HG03565 (cell line): ENCODE results near the gene IDH2.

ENCODE experiments used
- ATAC-seq: cut with Tn5 transposase; IDR thresholded peaks from one replicate; pipeline ENCODE4 v1.9.1; 2021; ENCODE audit warnings: mild to moderate bottlenecking, moderate library complexity; ENCODE audit not compliant: unreplicated experiment

Gene IDH2

DNA sequence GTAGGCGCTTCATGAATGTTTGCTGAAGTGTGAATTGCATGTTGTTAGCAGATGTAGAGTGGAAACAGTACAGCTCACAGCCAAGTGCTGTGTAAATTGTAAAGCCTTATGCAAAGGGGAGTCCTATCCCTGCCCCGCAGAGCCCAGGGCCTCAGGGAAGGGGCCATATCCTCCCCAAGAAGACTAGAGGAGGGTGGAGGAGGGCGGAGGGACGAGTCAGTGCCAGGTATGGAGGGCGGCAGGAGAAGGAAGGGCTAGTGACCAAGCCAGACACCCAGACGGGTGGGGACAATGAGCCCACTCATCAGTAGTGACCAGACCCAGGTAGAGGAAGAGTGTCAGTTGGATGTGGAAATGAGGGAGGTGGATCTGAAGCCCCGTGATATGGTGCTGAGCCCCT lies 56.0 kb downstream of the IDH2 start:
- ATAC-seq: no peak

GRCh38 chr15:90044916-90045371 lies 57.3 kb downstream of the IDH2 start:
- ATAC-seq: no peak

- ATAC-seq: no peak
Measured at GRCh38 chr15:90044191-90044590, 58.1 kb downstream of the IDH2 start.

DNA sequence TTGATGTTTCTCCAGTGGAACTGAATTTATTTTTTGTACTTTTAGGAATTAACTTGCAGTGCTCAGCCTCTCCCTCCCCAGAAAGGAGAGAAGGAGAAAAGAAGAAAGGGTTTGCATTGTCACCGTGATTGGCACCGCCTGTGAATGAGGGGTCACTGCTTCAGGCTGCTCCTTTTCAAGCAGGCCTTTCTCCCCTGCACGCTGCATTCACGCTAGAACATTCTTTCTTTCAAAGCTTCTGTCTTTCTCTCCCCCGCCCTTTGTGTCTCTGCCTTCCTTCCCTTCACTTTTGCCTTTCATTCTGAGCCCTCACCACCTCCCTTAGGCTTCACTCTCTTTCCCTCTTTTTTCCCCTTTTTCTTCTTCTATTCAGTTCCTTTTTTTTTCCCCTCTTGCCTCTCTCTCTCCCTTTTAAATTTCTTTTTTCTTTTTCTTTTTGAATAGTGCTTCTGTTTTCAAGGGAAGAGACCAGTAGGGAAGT lies 58.7 kb downstream of the IDH2 start:
- ATAC-seq: no peak

DNA sequence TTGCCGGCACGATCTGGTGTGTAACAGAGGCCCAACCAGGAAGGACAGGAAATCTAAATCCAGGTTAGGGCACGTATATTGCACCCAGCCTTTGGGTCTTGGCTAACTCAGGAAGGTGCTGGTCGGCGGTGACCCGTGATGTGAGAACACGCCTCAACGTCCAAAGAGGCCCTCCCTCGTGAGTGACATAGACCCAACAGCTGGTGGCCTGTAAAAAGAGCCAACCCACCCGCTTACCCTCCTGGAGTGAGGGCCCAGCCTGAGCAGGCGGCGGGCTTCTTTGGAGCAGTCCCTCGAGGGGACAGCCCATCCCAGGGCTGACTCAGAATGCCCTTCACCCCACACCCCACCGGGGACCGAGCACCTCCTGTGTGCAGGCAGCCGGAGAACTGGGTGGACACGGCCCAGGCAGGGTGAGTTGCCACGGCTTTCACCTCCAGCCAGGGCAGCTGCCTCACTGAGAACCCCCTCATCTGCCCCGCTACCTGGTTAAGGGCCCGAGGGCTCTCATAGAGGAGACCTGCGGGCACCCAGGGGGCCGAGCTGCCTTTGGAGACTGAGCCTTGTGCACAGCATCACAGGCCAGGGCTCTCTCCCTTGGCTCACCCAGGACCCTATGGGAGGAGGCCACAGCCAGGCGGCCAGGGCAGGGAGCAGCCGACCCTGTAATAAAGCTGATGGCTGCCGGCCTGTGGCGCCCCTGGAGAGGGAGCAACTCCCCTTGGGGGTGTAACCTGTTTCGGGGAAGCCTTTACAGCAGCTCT lies 59.3 kb downstream of the IDH2 start:
- ATAC-seq: no peak

GRCh38 chr15:90042356-90042755 lies 59.9 kb downstream of the IDH2 start:
- ATAC-seq: no peak

- ATAC-seq: no peak
Measured at GRCh38 chr15:90040618-90041017, 61.6 kb downstream of the IDH2 start.

GRCh38 chr15:90039996-90040395 lies 62.3 kb downstream of the IDH2 start:
- ATAC-seq: no peak

DNA sequence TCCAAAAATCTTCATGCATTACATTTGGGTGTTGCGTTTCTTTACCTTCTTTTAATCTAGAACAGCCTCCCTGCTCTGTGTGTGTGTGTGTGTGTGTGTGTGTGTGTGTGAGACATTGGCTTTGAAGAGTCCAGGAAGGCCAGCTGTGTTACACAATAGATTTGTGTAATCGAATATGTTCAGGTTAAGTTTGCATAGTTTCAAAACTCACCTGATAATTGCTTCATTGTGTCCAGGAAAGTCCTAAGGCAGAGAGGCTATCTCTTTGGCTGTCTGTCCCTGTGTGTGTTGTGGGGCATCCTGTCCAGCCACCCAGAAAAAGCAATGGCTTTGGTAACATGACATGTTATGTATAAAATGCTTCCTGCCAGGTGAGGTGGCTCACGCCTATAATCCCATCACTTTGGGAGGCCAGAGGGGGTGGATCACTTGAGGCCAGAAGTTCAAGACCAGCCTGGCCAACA lies 63.6 kb downstream of the IDH2 start:
- no peak for ATAC-seq

DNA sequence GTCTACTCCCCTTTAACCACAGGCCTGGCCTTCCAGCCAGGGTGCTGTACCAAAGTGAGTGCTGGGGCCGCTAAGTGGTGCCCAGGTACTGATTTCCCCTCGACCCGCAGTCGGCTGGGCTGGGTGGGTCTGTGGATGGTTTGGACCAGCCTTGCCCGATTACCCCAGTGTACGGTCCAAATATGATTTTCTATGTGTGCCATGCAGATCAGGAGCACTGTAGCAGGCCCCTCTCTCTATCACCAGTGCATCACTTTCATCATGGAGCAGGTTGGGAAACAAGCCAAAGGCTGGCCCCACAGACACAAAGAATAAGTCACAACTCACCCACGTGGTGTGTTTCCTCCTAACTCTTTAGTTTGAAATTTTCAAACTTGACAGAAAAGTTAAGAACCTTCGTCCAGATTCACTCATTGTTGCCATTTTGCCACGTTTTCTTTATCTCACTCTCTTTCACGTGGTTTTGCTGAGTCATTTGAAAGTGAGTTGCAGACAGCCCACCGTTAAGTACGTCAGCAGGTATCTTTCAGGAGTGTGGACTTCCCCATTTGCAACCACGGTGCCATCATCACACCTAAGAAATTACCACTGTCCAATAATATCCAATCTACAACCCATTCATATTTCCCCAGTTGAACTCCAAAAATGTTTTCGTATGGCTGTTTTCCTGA lies 64.2 kb downstream of the IDH2 start:
- peak; percentile 72 for ATAC-seq

- ATAC-seq: no peak
Measured at GRCh38 chr15:90037511-90037860, 64.8 kb downstream of the IDH2 start.

GRCh38 chr15:90036806-90037510 lies 65.3 kb downstream of the IDH2 start:
- no peak for ATAC-seq

DNA sequence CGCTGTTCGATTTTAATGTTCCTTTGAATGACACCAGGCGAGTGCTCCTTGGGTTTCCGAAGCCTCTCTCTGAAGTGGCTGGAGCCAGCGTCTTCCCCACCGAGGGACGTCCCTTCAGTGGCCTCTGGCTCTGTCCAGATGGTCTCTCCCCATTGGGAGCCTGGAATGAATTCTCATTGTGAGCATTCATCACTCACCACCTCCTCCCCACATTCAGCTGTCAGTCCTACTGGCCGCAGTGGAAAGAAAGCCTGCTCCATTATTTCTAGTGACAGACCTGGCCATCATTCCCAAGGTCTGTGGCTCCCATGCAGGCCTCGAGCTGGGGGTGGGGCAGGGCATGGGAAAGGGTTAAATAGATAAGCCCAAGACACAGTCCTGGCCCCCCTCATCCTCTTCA lies 65.9 kb downstream of the IDH2 start:
- no peak for ATAC-seq

- no peak for ATAC-seq
Measured at GRCh38 chr15:90035840-90036230, 66.4 kb downstream of the IDH2 start.

DNA sequence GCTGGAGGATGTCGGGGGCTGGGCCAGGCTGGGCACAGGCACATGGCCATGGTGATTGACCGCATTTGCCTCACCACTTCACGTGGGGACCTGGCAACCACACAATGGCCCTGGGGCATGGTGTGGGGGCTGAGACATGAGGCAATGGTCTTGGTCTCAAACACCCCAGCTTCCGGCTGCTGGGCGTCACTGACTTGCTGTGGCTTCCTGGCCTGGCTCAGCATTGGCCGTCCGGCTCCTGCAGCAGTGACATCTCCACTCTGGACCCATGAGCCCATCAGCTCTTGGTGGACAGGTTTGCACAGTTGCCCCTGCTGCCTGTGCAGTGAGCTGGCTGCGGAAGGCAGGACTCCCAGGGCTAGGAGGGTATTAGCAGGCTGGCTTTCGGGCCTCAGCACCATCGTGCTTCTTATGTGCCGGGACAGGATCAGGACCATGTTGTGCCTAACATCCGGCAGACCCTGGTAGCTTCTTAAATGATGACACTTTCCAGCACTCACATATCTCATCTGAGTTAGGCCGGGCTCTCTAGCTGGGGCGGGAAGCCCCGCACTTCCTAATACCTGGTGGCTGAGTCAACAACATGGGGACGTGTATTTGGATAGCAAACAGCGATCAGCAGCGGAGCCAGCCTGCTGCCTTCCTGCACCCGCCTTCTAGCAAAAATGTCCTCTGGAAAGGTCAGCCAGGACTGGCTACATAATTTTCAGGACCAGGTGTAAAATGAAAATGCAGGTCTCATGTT lies 67.0 kb downstream of the IDH2 start:
- no peak for ATAC-seq

GRCh38 chr15:90033448-90033847 lies 68.8 kb downstream of the IDH2 start:
- no peak for ATAC-seq
